SK-N-SH (cell line): ENCODE data around the gene UQCRC1. TPM values are rescaled to one million over a fixed set of nuclear protein-coding genes. Genes with fewer than 3 reads are reported as not detected.

Experiments
- CTCF ChIA-PET: fragments of 300-600, 350-600 bp; formaldehyde crosslinking; extraction: SDS; loops from one replicate; lab custom pipeline; 2021; lab: Yijun Ruan, JAX
- POLR2A ChIA-PET: fragments of 350-600 bp; sonication (Branson Sonifier 250); formaldehyde crosslinking; extraction: SDS; loops from one replicate; lab custom pipeline; 2020; ENCODE audit warnings: antibody characterized with exemption, inconsistent platforms; lab: Yijun Ruan, JAX
- DNase-seq: peaks from one replicate; pipeline ENCODE4 v3.0.0; 2012
- H2AFZ ChIP-seq: fragments of 200-600 bp; sonication (generic); 2 replicates; pipeline ENCODE4 v1.8.1; 2016; ENCODE audit warnings: antibody characterized with exemption, mild to moderate bottlenecking, low read depth
- H3F3A ChIP-seq: fragments of 200-600 bp; sonication (generic); replicated peaks from 2 replicates; pipeline ENCODE3; 2016; ENCODE audit warnings: antibody characterized with exemption, mild to moderate bottlenecking; ENCODE audit not compliant: insufficient read depth
- H3K27ac ChIP-seq, 2 experiments: fragments of 200-500 bp in 1 of 2; fragments of 200-600 bp in 1 of 2; sonication (Bioruptor generic) in 1 of 2; sonication (generic), shearing (Covaris generic) in 1 of 2; 2 replicates each; pipeline versions ENCODE4 v1.5.1 to v1.6.1; 2014 to 2016; ENCODE audit warnings: low read depth in 2 of 2, inconsistent platforms in 1 of 2, low read length in 1 of 2, mild to moderate bottlenecking in 1 of 2, mixed read lengths in 1 of 2
- H3K27me3 ChIP-seq: fragments of 200-600 bp; sonication (generic), shearing (Covaris generic); 2 replicates; pipeline ENCODE4 v1.6.1; 2016; ENCODE audit warnings: mixed run types; ENCODE audit not compliant: insufficient read depth
- H3K36me3 ChIP-seq, 2 experiments: fragments of 200-500 bp in 1 of 2; fragments of 200-600 bp in 1 of 2; sonication (Bioruptor generic) in 1 of 2; sonication (generic) in 1 of 2; replicated peaks in 1 of 2; 2 replicates each; pipeline versions ENCODE3 to v1.5.1; 2014 to 2016; ENCODE audit warnings: low read length in 1 of 2, mild to moderate bottlenecking in 1 of 2; ENCODE audit not compliant: insufficient read depth in 2 of 2, control insufficient read depth in 1 of 2
- H3K4me1 ChIP-seq, 2 experiments: fragments of 200-500 bp in 1 of 2; fragments of 200-600 bp in 1 of 2; sonication (Bioruptor generic) in 1 of 2; sonication (generic), shearing (Covaris generic) in 1 of 2; 2 replicates each; pipeline versions ENCODE4 v1.5.1 to v1.6.1; 2014 to 2016; ENCODE audit warnings: low read depth in 1 of 2, low read length in 1 of 2, mixed run types in 1 of 2; ENCODE audit not compliant: insufficient read depth in 2 of 2, control insufficient read depth in 1 of 2
- H3K4me2 ChIP-seq: fragments of 200-600 bp; sonication (generic), shearing (Covaris generic); 2 replicates; pipeline ENCODE4 v1.6.1; 2017; ENCODE audit warnings: mixed run types
- H3K4me3 ChIP-seq, 2 experiments: fragments of 200-500 bp in 1 of 2; fragments of 200-600 bp in 1 of 2; sonication (Bioruptor generic) in 1 of 2; sonication (generic), shearing (Covaris generic) in 1 of 2; 2 replicates each; pipeline versions ENCODE4 v1.5.1 to v1.8.1; 2014 to 2016; ENCODE audit warnings: low read depth in 2 of 2, inconsistent platforms in 1 of 2, low read length in 1 of 2, mild to moderate bottlenecking in 1 of 2, mixed read lengths in 1 of 2, moderate library complexity in 1 of 2
- H3K79me2 ChIP-seq: fragments of 200-600 bp; sonication (generic); 2 replicates; pipeline ENCODE4 v1.8.1; 2017; ENCODE audit warnings: mild to moderate bottlenecking; ENCODE audit not compliant: insufficient read depth
- H3K9ac ChIP-seq: fragments of 200-600 bp; sonication (generic); 2 replicates; pipeline ENCODE4 v1.6.1; 2017; ENCODE audit warnings: mixed run types
- H3K9me2 ChIP-seq: fragments of 200-600 bp; sonication (generic); 2 replicates; pipeline ENCODE4 v1.6.1; 2017; ENCODE audit warnings: mixed run types
- H3K9me3 ChIP-seq: fragments of 200-600 bp; sonication (generic); 2 replicates; pipeline ENCODE4 v1.6.1; 2017; ENCODE audit warnings: mixed run types, mild to moderate bottlenecking, moderate library complexity
- H4K20me1 ChIP-seq: fragments of 200-600 bp; sonication (generic); 2 replicates; pipeline ENCODE4 v1.6.1; 2017; ENCODE audit warnings: mild to moderate bottlenecking, mixed run types; ENCODE audit not compliant: insufficient read depth
- ELF1 ChIP-seq: IDR thresholded peaks from 2 replicates; pipeline ENCODE4 v1.4.0; 2012
- GABPA ChIP-seq: IDR thresholded peaks from 2 replicates; pipeline ENCODE4 v1.4.0; 2012; ENCODE audit warnings: low read depth, mild to moderate bottlenecking
- JUND ChIP-seq: IDR thresholded peaks from 2 replicates; pipeline ENCODE4 v1.4.0; 2012
- RAD21 ChIP-seq: IDR thresholded peaks from 2 replicates; pipeline ENCODE4 v1.6.1; 2012; ENCODE audit warnings: mild to moderate bottlenecking, low read length
- TCF12 ChIP-seq: IDR thresholded peaks from 2 replicates; pipeline ENCODE4 v1.4.0; 2012
- WGBS: methylation state at CpG from one replicate; pipeline ENCODE4 v1.1.6; 2017; ENCODE audit warnings: low lambda C conversion rate; 5-methylcytosine and 5-hydroxymethylcytosine counted together
- polyA plus RNA-seq, 3 experiments: library from polyadenylated mRNA; depleted of rRNA; stranded (reverse); fragments of >200 nt; gene quantifications; 2 replicates each; pipeline ENCODE4 v1.2.3, GENCODE V29; 2012
- TF ChIP-seq, protein P1 (sequence below): IDR thresholded peaks from 2 replicates; pipeline ENCODE4 v1.6.1; 2012; ENCODE audit warnings: mild to moderate bottlenecking, low read depth, low read length, moderate library complexity
- TF ChIP-seq, protein P2 (sequence below): IDR thresholded peaks from 2 replicates; pipeline ENCODE4 v1.4.0; 2012; ENCODE audit warnings: low read depth, borderline replicate concordance
- TF ChIP-seq, protein P3 (sequence below): fragments of 150-350 bp; IDR thresholded peaks from 2 replicates; pipeline ENCODE4 v1.6.1; 2017; ENCODE audit warnings: antibody characterized with exemption, low read length, low read depth, borderline replicate concordance

The UQCRC1 gene
- polyA plus RNA-seq, 1 of the 3 experiments (the other 2 are of a cell fraction), result 284 TPM

DNA sequence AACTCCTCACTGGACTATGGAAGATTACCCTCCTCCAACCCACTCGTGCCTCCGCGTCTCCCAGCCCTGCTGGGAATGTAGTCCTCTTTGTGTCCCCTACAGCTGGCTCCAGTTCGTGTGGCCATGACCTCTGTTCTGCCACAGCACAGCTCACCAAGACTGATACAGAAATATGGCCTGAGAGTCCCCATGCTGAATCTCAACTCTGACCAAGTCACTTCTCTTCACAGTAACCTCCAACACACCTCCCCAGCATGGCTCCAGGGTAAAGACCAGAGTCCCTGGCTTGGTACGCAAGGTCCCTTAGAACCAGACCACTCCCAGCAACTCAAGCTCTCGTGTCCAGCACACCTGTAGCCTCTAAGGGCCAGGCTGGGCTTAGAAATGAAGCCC, 12.0 kb downstream of the UQCRC1 start (continued):
- TF ChIP-seq, protein P1, sequence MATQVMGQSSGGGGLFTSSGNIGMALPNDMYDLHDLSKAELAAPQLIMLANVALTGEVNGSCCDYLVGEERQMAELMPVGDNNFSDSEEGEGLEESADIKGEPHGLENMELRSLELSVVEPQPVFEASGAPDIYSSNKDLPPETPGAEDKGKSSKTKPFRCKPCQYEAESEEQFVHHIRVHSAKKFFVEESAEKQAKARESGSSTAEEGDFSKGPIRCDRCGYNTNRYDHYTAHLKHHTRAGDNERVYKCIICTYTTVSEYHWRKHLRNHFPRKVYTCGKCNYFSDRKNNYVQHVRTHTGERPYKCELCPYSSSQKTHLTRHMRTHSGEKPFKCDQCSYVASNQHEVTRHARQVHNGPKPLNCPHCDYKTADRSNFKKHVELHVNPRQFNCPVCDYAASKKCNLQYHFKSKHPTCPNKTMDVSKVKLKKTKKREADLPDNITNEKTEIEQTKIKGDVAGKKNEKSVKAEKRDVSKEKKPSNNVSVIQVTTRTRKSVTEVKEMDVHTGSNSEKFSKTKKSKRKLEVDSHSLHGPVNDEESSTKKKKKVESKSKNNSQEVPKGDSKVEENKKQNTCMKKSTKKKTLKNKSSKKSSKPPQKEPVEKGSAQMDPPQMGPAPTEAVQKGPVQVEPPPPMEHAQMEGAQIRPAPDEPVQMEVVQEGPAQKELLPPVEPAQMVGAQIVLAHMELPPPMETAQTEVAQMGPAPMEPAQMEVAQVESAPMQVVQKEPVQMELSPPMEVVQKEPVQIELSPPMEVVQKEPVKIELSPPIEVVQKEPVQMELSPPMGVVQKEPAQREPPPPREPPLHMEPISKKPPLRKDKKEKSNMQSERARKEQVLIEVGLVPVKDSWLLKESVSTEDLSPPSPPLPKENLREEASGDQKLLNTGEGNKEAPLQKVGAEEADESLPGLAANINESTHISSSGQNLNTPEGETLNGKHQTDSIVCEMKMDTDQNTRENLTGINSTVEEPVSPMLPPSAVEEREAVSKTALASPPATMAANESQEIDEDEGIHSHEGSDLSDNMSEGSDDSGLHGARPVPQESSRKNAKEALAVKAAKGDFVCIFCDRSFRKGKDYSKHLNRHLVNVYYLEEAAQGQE, result no peak
- TF ChIP-seq GABPA, result no peak
- TF ChIP-seq, protein P2, sequence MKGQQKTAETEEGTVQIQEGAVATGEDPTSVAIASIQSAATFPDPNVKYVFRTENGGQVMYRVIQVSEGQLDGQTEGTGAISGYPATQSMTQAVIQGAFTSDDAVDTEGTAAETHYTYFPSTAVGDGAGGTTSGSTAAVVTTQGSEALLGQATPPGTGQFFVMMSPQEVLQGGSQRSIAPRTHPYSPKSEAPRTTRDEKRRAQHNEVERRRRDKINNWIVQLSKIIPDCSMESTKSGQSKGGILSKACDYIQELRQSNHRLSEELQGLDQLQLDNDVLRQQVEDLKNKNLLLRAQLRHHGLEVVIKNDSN, result no peak

DNA sequence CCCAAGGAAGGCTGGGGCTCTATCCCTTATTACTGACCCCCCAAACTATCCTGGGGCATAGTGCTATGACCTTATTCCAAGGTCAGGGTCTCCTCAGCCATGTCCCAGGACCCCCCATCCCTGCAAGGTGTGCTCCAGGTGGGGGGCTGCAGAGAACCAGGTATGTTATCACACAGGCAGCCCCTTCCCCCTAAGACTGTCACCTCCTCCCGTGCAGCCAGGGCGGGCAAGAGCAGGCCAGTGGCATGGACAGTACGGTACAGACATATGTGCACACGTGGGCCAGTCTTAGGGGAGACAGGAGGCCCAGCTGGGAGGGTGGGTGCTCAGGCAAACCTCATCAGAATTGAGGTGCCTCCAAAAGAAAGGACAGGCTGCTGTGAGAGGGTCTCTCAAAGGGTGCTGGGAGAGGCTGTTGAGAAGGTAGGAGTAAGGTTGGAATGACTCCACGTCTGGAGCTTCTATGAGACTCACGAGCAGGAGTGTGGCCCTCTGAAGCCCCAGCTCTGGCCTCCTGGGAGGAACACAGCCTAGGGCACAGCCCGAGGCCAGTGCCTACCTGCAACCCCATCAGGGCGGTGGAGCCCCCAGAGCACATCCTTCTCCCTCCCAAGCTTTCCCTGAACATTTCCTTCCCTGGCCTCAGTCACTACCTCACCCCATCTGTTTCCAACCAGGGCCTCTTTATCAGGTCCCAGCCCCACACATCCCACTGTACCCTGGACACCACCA, 12.6 kb downstream of the UQCRC1 start:
- Histone ChIP-seq H3K9me3 (no peaks in the 10 kb centered on the region), H3K9ac (no peak overlapping the region), H3K4me1 (peaks cover 30 to 37% of the 10 kb centered on the region in 2 experiments; a peak in 3 of 4 replicates), H3F3A (peaks cover 45% of the 10 kb centered on the region), H4K20me1 (no peaks in the 10 kb centered on the region), H3K79me2 (peaks cover 5% of the 10 kb centered on the region; the same call in 1 of the 2 replicates), H3K36me3 (peaks cover 9 to 27% of the 10 kb centered on the region in 2 experiments), H3K9me2 (no peaks in the 10 kb centered on the region), H3K27me3 (no peaks in the 10 kb centered on the region), H3K4me2 (peak overlapping the region; percentile 82; the same call in 1 of the 2 replicates), H3K27ac (peak overlapping the region in 1 of 2 experiments; percentile 96; a peak in 2 of 4 replicates), H2AFZ (no peak overlapping the region), H3K4me3 (no peak overlapping the region)
- 90% methylated on average over 5 of the region's 8 CpGs for WGBS
- TF ChIP-seq JUND, result no peak
- TF ChIP-seq GABPA, result no peak
- TF ChIP-seq, protein P3, sequence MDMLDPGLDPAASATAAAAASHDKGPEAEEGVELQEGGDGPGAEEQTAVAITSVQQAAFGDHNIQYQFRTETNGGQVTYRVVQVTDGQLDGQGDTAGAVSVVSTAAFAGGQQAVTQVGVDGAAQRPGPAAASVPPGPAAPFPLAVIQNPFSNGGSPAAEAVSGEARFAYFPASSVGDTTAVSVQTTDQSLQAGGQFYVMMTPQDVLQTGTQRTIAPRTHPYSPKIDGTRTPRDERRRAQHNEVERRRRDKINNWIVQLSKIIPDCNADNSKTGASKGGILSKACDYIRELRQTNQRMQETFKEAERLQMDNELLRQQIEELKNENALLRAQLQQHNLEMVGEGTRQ, result no peak
- TF ChIP-seq ELF1, result no peak
- no peak for TF ChIP-seq TCF12
- TF ChIP-seq RAD21, result no peak
- ChIA-PET POLR2A (interaction anchor here (0.6 to 1.7 kb wide), 2 partner anchors 65 to 1261 kb away, joined by 3 to 4 read pairs; partner anchors contain the start of gene CELSR3), CTCF (interaction anchor here (1.6 kb wide), 1 partner anchor 39 kb away, joined by 9 read pairs; the partner anchor contains the start of gene SLC26A6)
- no peak for DNase-seq
